ENCODE measurements around the gene CDKN2B-AS1. TPM values are rescaled to one million over a fixed set of nuclear protein-coding genes. Genes with fewer than 3 reads are reported as not detected.

The CDKN2B-AS1 gene
- total and polyA plus RNA-seq, 2 donors (not counting 1 experiment from before 2014, with no cell fraction given) = 1.3 to 2.5 TPM

DNA sequence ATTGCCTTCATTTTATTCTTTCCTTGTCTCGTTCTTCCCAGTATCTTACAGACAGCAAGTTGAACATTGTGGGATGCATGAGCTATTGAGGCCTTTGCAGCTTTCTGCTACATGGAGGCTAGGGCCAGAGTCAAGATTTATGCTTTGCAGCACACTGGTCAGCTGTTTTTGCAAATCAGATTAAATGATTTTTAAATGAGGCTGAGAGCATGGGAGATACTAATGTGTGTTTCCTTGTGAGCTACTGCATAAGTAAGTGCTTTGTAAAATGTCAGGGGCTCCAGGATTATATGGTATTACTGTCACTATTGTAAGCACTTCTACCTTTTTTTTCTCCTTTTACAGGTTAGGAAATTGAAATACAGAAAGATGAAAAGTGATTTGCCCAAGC lies 125.6 kb downstream of the CDKN2B-AS1 start:
- DNase-seq = no peak
- Mint-ChIP-seq H3K27me3 (peaks cover 13% of the 10 kb centered on the region), H3K4me1 (peaks cover 3% of the 10 kb centered on the region), H3K9me3 (ENCODE audit: insufficient read depth) (peaks cover 4% of the 10 kb centered on the region), H3K4me3 (no peak overlapping the region), H3K27ac (no peak overlapping the region)
- ChIA-PET POLR2A (no interaction called here), CTCF (interaction anchor here (0.7 to 1.4 kb wide), 5 partner anchors 14 to 307 kb away, joined by 3 to 4 read pairs (median 3); partner anchors contain the start of gene CDKN2B)
- no peaks in the 10 kb centered on the region for H4K20me1 ChIP-seq (ENCODE audit: control insufficient read depth, insufficient read depth, low read length, poor library complexity, severe bottlenecking)
- no peak overlapping the region for H3K4me3 ChIP-seq (ENCODE audit: control extremely low read depth in 1 of 5, extremely low read depth in 1 of 5, insufficient read depth in 1 of 5, low read depth in 2 of 5, low read length in 4 of 5)
- H3K9ac ChIP-seq (ENCODE audit: low read length) = no peak overlapping the region
- no peak overlapping the region for H3K27ac ChIP-seq (ENCODE audit: low read length in 2 of 2)
- H3K27me3 ChIP-seq (replicated peaks in 1 of 4; ENCODE audit: control extremely low read depth in 1 of 4, control insufficient read depth in 3 of 4, insufficient read depth in 4 of 4, low read length in 3 of 4) = no peaks in the 10 kb centered on the region
- no peak overlapping the region for H2AFZ ChIP-seq (ENCODE audit: insufficient read depth, low read depth, low read length, poor library complexity, severe bottlenecking)
- H3K4me2 ChIP-seq (replicated peaks; ENCODE audit: low read depth, low read length, poor library complexity, severe bottlenecking) = no peak overlapping the region
- no peaks in the 10 kb centered on the region for H3K4me1 ChIP-seq (ENCODE audit: control insufficient read depth in 2 of 2, insufficient read depth in 2 of 2, low read length in 2 of 2)
- intact Hi-C loops (cut with micrococcal nuclease) = no loop called here
- TF ChIP-seq, protein P1, sequence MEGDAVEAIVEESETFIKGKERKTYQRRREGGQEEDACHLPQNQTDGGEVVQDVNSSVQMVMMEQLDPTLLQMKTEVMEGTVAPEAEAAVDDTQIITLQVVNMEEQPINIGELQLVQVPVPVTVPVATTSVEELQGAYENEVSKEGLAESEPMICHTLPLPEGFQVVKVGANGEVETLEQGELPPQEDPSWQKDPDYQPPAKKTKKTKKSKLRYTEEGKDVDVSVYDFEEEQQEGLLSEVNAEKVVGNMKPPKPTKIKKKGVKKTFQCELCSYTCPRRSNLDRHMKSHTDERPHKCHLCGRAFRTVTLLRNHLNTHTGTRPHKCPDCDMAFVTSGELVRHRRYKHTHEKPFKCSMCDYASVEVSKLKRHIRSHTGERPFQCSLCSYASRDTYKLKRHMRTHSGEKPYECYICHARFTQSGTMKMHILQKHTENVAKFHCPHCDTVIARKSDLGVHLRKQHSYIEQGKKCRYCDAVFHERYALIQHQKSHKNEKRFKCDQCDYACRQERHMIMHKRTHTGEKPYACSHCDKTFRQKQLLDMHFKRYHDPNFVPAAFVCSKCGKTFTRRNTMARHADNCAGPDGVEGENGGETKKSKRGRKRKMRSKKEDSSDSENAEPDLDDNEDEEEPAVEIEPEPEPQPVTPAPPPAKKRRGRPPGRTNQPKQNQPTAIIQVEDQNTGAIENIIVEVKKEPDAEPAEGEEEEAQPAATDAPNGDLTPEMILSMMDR (IDR thresholded peaks at IDR 0.05) = no peak
- TF ChIP-seq EZH2 (IDR thresholded peaks at IDR 0.05; ENCODE audit: borderline replicate concordance, insufficient read depth, low read depth, low read length, poor library complexity, severe bottlenecking) = no peak
- no CpG with 5 or more reads among the region's 1 CpG for WGBS (ENCODE audit: insufficient coverage)
- ATAC-seq (ENCODE audit: low read depth) = no peak
- no peaks in the 10 kb centered on the region for H3K36me3 ChIP-seq (replicated peaks in 1 of 2; ENCODE audit: control extremely low read depth in 1 of 2, control insufficient read depth in 1 of 2, extremely low read depth in 1 of 2, insufficient read depth in 2 of 2, low read length in 1 of 2)
- peaks cover 2 to 8% (median 3%) of the 10 kb centered on the region in 3 donors for H3K9me3 ChIP-seq (ENCODE audit: control extremely low read depth in 1 of 3, control insufficient read depth in 2 of 3, insufficient read depth in 1 of 3, low read length in 2 of 3)
- no peaks in the 10 kb centered on the region for H3K79me2 ChIP-seq (ENCODE audit: control insufficient read depth, insufficient read depth, low read length)

DNA sequence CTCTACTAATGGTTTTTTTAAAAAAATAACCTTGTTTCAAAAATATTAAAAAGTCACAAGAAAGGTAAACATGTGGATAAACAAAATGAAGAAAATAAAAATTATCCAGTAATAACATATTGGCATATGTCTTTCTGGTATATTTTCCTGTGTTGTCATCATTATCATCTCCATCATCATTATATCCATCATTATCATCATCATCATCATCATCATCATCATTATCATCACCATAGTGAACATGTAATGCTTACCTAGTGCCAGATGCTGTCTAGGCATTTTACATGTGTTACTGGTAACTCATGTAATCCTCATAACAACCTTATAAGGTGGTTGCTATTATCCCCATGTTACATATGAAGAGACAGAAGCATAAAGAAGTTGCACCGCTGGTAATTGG lies 126.0 kb downstream of the CDKN2B-AS1 start:
- H3K9me3 Mint-ChIP-seq (ENCODE audit: insufficient read depth) = peaks cover 4% of the 10 kb centered on the region
- no peaks in the 10 kb centered on the region for H3K27me3 ChIP-seq (replicated peaks in 1 of 4; ENCODE audit: control extremely low read depth in 1 of 4, control insufficient read depth in 3 of 4, insufficient read depth in 4 of 4, low read length in 3 of 4)
- no peaks in the 10 kb centered on the region for H4K20me1 ChIP-seq (ENCODE audit: control insufficient read depth, insufficient read depth, low read length, poor library complexity, severe bottlenecking)
- POLR2A ChIA-PET = no interaction called here
- DNase-seq (no peak), ATAC-seq (ENCODE audit: low read depth) (no peak)
- H3K79me2 ChIP-seq (ENCODE audit: control insufficient read depth, insufficient read depth, low read length) = no peaks in the 10 kb centered on the region
- CTCF ChIA-PET = no interaction called here
- no peak overlapping the region for H2AFZ ChIP-seq (ENCODE audit: insufficient read depth, low read depth, low read length, poor library complexity, severe bottlenecking)
- H3K9me3 ChIP-seq (ENCODE audit: control extremely low read depth in 1 of 3, control insufficient read depth in 2 of 3, insufficient read depth in 1 of 3, low read length in 2 of 3) = peaks cover 2 to 8% (median 3%) of the 10 kb centered on the region in 3 donors
- H3K4me3 Mint-ChIP-seq = no peak overlapping the region
- no peak overlapping the region for H3K27ac Mint-ChIP-seq
- peaks cover 3% of the 10 kb centered on the region for H3K4me1 Mint-ChIP-seq
- intact Hi-C loops (cut with micrococcal nuclease) = no loop called here
- no peak overlapping the region for H3K4me2 ChIP-seq (replicated peaks; ENCODE audit: low read depth, low read length, poor library complexity, severe bottlenecking)
- no peak overlapping the region for H3K4me3 ChIP-seq (ENCODE audit: control extremely low read depth in 1 of 5, extremely low read depth in 1 of 5, insufficient read depth in 1 of 5, low read depth in 2 of 5, low read length in 4 of 5)
- no peaks in the 10 kb centered on the region for H3K4me1 ChIP-seq (ENCODE audit: control insufficient read depth in 2 of 2, insufficient read depth in 2 of 2, low read length in 2 of 2)
- TF ChIP-seq EZH2 (IDR thresholded peaks at IDR 0.05; ENCODE audit: borderline replicate concordance, insufficient read depth, low read depth, low read length, poor library complexity, severe bottlenecking) = no peak
- TF ChIP-seq, protein P1 (IDR thresholded peaks at IDR 0.05) = no peak
- no peak overlapping the region for H3K9ac ChIP-seq (ENCODE audit: low read length)
- H3K27me3 Mint-ChIP-seq = peaks cover 13% of the 10 kb centered on the region
- H3K27ac ChIP-seq (ENCODE audit: low read length in 2 of 2) = no peak overlapping the region
- no peaks in the 10 kb centered on the region for H3K36me3 ChIP-seq (replicated peaks in 1 of 2; ENCODE audit: control extremely low read depth in 1 of 2, control insufficient read depth in 1 of 2, extremely low read depth in 1 of 2, insufficient read depth in 2 of 2, low read length in 1 of 2)
- WGBS (ENCODE audit: insufficient coverage) = no CpG with 5 or more reads among the region's 1 CpG
